GM12872 (cell line): ENCODE results near the gene ZNF157.

Source experiments
- TF ChIP-seq, protein P1 (sequence below): IDR thresholded peaks from 3 replicates; pipeline ENCODE4 v1.5.1; 2011; ENCODE audit warnings: low read depth, mild to moderate bottlenecking, low read length, moderate library complexity; ENCODE audit not compliant: insufficient read depth

The ZNF157 gene

GRCh38 chrX:47448165-47448806, 77.9 kb downstream of the ZNF157 start:
- TF ChIP-seq, protein P1, sequence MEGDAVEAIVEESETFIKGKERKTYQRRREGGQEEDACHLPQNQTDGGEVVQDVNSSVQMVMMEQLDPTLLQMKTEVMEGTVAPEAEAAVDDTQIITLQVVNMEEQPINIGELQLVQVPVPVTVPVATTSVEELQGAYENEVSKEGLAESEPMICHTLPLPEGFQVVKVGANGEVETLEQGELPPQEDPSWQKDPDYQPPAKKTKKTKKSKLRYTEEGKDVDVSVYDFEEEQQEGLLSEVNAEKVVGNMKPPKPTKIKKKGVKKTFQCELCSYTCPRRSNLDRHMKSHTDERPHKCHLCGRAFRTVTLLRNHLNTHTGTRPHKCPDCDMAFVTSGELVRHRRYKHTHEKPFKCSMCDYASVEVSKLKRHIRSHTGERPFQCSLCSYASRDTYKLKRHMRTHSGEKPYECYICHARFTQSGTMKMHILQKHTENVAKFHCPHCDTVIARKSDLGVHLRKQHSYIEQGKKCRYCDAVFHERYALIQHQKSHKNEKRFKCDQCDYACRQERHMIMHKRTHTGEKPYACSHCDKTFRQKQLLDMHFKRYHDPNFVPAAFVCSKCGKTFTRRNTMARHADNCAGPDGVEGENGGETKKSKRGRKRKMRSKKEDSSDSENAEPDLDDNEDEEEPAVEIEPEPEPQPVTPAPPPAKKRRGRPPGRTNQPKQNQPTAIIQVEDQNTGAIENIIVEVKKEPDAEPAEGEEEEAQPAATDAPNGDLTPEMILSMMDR: no peak

- TF ChIP-seq, protein P1: no peak
These were observed 81.7 kb downstream of the ZNF157 start for GRCh38 chrX:47452112-47452511.

GRCh38 chrX:47456080-47456479, 85.7 kb downstream of the ZNF157 start:
- TF ChIP-seq, protein P1: no peak

- TF ChIP-seq, protein P1: no peak
These were observed 88.2 kb downstream of the ZNF157 start for GRCh38 chrX:47458528-47458927.

GRCh38 chrX:47460561-47460960, 90.2 kb downstream of the ZNF157 start:
- TF ChIP-seq, protein P1: no peak
